ENCODE measurements around the gene TMCC2.
"Not testable (repeated sequence)": the region's sequence is repeated elsewhere in the genome, so short reads cannot be mapped to it uniquely, and the experiment has no call there.

Gene TMCC2

DNA sequence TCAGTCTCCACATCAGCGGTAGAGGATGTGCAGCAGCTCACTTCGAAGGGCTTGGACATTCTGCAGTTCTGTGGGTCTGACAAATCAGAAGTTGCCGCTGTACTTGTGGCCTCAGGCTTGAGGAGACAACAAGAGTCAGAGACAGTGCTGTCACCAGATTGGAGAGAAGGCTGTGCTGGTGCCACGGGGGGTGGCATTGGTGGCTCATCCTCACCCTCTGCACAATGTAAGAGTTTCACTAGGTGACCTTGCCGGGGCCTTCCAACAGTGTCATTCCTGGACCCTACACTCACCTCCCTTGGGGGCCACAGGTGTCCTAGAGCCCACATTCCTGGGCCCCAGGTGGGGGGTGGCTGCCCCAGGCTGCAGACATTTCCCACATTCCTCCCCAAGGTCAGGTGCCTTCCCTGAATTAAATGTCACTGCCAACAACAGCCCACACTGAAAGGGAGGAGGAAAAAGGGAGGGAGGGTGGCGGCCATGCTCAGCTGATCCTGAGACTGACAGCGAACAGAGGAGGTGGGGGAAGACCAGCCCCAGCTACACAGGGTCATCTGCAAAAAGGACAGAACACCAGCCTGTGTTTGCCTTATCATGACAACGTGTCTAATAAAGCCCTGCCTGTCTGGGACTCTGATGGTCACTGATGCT, 46.4 kb downstream of the TMCC2 start:
- no peak for DNase-seq (ENCODE audit: extremely low read depth, insufficient read length)
- Histone ChIP-seq H3K36me3 (ENCODE audit: control insufficient read depth, insufficient read depth, low read length) (no peaks in the 10 kb centered on the region), H3K4me3 (replicated peaks; ENCODE audit: low read depth, low read length) (no peak overlapping the region), H3K27me3 (replicated peaks; ENCODE audit: control insufficient read depth, insufficient read depth, low read length) (no peaks in the 10 kb centered on the region; the same call in 1 of the 2 replicates)
- TF ChIP-seq, protein P1, sequence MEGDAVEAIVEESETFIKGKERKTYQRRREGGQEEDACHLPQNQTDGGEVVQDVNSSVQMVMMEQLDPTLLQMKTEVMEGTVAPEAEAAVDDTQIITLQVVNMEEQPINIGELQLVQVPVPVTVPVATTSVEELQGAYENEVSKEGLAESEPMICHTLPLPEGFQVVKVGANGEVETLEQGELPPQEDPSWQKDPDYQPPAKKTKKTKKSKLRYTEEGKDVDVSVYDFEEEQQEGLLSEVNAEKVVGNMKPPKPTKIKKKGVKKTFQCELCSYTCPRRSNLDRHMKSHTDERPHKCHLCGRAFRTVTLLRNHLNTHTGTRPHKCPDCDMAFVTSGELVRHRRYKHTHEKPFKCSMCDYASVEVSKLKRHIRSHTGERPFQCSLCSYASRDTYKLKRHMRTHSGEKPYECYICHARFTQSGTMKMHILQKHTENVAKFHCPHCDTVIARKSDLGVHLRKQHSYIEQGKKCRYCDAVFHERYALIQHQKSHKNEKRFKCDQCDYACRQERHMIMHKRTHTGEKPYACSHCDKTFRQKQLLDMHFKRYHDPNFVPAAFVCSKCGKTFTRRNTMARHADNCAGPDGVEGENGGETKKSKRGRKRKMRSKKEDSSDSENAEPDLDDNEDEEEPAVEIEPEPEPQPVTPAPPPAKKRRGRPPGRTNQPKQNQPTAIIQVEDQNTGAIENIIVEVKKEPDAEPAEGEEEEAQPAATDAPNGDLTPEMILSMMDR (IDR thresholded peaks at IDR 0.05; ENCODE audit: insufficient read depth, low read length, poor library complexity, severe bottlenecking): no peak

GRCh38 chr1:205275133-205275532, 47.4 kb downstream of the TMCC2 start:
- no peak for DNase-seq (ENCODE audit: extremely low read depth, insufficient read length)
- TF ChIP-seq, protein P1 (IDR thresholded peaks at IDR 0.05; ENCODE audit: insufficient read depth, low read length, poor library complexity, severe bottlenecking): no peak
- Histone ChIP-seq H3K4me3 (replicated peaks; ENCODE audit: low read depth, low read length) (no peak overlapping the region), H3K27me3 (replicated peaks; ENCODE audit: control insufficient read depth, insufficient read depth, low read length) (no peaks in the 10 kb centered on the region; the same call in 1 of the 2 replicates), H3K36me3 (ENCODE audit: control insufficient read depth, insufficient read depth, low read length) (no peaks in the 10 kb centered on the region)

- TF ChIP-seq, protein P1 (IDR thresholded peaks at IDR 0.05; ENCODE audit: insufficient read depth, low read length, poor library complexity, severe bottlenecking): no peak
- no peak for DNase-seq (ENCODE audit: extremely low read depth, insufficient read length)
- Histone ChIP-seq H3K36me3 (ENCODE audit: control insufficient read depth, insufficient read depth, low read length) (no peaks in the 10 kb centered on the region), H3K4me3 (replicated peaks; ENCODE audit: low read depth, low read length) (no peak overlapping the region), H3K27me3 (replicated peaks; ENCODE audit: control insufficient read depth, insufficient read depth, low read length) (no peaks in the 10 kb centered on the region; the same call in 1 of the 2 replicates)
Measured at GRCh38 chr1:205275916-205276688, 48.4 kb downstream of the TMCC2 start.

DNA sequence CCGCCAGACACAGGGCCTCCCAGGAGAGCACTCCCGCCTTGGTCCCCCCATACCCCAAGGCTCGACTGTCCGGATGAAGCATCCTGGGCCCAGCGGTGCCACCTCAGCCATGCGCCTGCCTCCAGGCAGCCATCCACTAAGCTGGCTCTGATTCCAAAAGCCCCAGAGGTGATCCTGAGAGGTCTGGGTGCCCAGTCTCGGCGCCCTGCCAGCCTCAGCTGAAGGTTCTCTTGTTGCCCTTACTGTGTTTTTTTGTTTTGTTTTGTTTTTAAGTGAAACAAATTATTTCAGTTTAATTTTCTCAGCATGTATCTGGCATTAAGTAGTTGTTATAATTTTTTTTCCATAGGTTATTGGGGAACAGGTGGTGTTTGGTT, 48.9 kb downstream of the TMCC2 start:
- Histone ChIP-seq H3K4me3 (replicated peaks; ENCODE audit: low read depth, low read length) (no peak overlapping the region), H3K36me3 (ENCODE audit: control insufficient read depth, insufficient read depth, low read length) (no peaks in the 10 kb centered on the region), H3K27me3 (replicated peaks; ENCODE audit: control insufficient read depth, insufficient read depth, low read length) (no peaks in the 10 kb centered on the region; the same call in 1 of the 2 replicates)
- TF ChIP-seq, protein P1 (IDR thresholded peaks at IDR 0.05; ENCODE audit: insufficient read depth, low read length, poor library complexity, severe bottlenecking): no peak
- no peak for DNase-seq (ENCODE audit: extremely low read depth, insufficient read length)

- DNase-seq (ENCODE audit: extremely low read depth, insufficient read length): no peak
- Histone ChIP-seq H3K36me3 (ENCODE audit: control insufficient read depth, insufficient read depth, low read length) (no peaks in the 10 kb centered on the region), H3K27me3 (replicated peaks; ENCODE audit: control insufficient read depth, insufficient read depth, low read length) (no peaks in the 10 kb centered on the region; the same call in 1 of the 2 replicates), H3K4me3 (replicated peaks; ENCODE audit: low read depth, low read length) (no peak overlapping the region)
- TF ChIP-seq, protein P1 (IDR thresholded peaks at IDR 0.05; ENCODE audit: insufficient read depth, low read length, poor library complexity, severe bottlenecking): no peak
Measured at GRCh38 chr1:205279986-205280385, 52.2 kb downstream of the TMCC2 start.

- not testable (repeated sequence) for H3K36me3 ChIP-seq (ENCODE audit: control insufficient read depth, insufficient read depth, low read length); H3K4me3 ChIP-seq (replicated peaks; ENCODE audit: low read depth, low read length); DNase-seq (ENCODE audit: extremely low read depth, insufficient read length); H3K27me3 ChIP-seq (replicated peaks; ENCODE audit: control insufficient read depth, insufficient read depth, low read length)
Measured at GRCh38 chr1:205280666-205281395, 53.1 kb downstream of the TMCC2 start.

Measured in GM06990 (cell line).